Measurements from ENCODE around the gene ARL1. TPM values are rescaled to one million over a fixed set of nuclear protein-coding genes. Genes with fewer than 3 reads are reported as not detected.

The ARL1 gene
- total RNA-seq, 1 donor = 114 TPM

Small RNAs within 50 kb of the gene (small RNA-seq; reads per million reads assigned to genes)
- gene RF00019 (not detected), gene RNU6-1068P (not detected), gene RPS27P23 (not detected)

Other genes with a start within 250 kb of the ARL1 start
- gene SLC5A8, start 197.5 kb downstream of the ARL1 start, total RNA-seq = not detected in 2 replicates
- 25.1 and 32.0 TPM in 2 replicates for gene UTP20, start 127.7 kb downstream of the ARL1 start, total RNA-seq
- not detected in 2 replicates for gene SPIC, start 67.6 kb upstream of the ARL1 start, total RNA-seq
- gene MYBPC1, start 187.2 kb upstream of the ARL1 start, total RNA-seq = not detected in 2 replicates